Hypothalamus (tissue), 51 donors: ENCODE data around the gene ZNF425.
A peak's percentile ranks its signal among the peaks of the same experiment; 100 is the strongest.
"Not testable (repeated sequence)": the region's sequence is repeated elsewhere in the genome, so short reads cannot be mapped to it uniquely, and the experiment has no call there.

Experiments used
- DNase-seq, 51 donors: peaks; one replicate each; lab custom pipeline; 2025; lab: John Stamatoyannopoulos, UW

ZNF425 gene

DNA sequence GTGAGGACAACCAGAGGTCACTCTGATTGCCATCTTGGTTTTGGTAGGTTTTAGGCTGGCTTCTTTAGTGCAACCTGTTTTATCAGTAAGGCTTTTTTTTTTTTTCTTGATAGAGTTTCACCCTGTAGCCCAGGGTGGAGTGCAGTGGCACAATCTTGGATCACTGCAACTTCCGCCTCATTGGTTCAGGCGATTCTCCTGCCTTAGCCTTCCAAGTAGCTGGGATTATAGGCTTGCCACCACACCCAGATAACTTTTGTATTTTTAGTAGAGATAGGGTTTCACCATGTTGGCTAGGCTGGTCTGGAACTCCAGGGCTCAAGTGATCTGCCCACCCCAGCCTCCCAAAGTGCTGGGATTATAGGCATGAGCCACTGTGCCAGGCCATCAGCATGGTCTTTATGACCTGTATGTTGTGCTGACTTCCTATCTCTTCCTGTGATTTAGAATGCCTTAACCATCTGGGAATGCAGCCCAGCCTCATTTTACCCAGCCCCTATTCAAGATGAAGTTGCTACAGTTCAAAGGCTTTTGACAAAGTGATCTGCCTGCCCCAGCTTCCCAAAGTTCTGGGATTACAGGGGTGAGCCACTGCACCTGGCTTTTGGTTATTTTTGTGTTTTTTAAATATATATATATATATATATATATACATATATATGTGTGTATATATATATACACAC is 7.0 kb upstream of the ZNF425 start:
- DNase-seq = no peak

DNA sequence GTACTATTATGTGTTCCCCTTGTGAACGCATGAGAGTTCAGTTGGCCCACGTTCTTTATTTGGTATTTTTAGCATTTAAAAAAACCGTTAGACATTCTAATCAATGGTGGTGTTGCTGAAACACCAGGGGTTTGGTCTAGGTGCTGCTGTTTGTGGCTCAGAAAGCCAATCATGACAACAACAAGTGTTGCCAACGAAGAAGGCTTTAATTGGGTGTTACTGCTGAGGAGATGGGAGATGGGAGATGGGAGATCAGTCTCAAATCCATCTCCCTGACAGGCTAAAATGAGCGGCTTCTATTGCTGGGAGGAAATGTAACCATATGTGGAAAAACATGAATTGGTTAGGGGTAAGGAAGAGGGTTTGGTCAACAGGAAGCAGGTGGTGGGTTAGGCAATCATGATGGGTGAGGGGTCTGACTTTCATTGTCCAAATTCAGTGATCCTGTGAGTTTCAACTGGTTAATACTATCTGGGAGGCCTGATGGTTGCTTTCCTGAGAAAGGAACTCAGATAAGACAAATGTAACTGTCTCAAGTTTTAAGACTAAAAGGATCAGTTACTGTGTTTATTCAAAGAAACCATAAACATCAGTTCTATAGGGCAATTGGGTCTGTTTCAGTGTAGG is 4.6 kb upstream of the ZNF425 start:
- DNase-seq = no peak

DNA sequence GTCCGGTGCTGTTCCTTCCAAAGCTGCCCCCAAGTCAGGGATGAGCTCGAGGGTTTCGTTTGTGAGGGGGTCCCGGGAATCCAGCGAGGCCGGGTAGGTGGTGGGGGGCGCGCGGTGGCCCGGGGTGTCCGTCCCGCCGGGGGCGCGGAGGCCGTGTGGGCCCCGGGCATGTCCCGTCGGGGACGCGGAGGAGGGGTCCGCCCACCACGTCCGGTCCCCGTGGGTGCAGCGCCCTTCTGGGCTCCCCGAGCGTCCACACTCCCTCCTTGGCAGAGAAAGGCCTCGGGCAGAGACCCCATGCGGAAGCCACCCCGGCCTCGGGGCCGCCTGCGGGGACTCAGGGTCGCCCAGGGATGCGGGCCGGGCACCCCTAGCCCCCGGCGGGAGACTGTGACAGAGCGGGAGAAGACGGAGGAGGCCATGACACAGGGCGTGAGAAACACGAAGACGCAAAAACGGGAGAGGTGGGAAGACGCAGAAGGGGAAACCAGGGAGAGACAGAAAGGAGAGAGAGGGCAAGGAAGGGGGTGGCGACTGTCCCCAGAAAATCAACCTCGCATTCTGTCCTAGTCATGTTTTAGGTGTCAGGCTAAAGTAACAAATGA is 640 bp upstream of the ZNF425 start:
- peak in 41 of 51 donors; percentile 24 to 93 (median 63) for DNase-seq

DNA sequence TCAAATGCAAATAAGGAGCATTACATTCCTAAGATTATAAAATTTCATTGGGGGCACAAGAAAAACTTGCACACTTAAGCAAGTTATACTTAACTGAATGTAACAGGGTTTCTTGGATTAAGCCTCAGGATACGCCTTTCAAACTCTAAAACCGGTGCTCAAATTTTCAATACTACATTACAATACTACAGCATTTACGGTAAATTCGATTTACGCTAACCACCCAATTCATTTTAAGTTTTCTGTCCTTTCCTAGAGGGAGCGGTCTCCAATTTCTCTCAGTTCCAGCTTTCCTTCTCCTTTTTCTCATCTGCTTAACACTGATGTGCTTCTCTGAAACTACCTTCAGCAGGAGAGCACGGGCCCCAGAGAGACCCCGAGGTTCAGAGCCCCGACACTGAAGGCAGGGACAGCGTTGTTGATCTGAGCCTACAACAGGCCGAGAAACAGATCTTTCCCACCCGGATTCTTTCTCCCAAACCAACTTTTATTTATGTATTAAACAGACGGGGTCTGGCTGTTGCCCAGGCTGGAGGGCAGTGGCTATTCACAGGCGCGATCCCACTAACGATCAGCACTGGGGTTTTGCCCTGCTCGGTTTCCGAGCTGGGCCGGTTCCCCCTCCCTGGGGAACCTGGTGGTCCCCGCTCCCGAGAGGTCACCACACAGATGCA is 798 bp downstream of the ZNF425 start:
- DNase-seq = peak in 3 of 51 donors; percentile 25 to 52 (median 51)

DNA sequence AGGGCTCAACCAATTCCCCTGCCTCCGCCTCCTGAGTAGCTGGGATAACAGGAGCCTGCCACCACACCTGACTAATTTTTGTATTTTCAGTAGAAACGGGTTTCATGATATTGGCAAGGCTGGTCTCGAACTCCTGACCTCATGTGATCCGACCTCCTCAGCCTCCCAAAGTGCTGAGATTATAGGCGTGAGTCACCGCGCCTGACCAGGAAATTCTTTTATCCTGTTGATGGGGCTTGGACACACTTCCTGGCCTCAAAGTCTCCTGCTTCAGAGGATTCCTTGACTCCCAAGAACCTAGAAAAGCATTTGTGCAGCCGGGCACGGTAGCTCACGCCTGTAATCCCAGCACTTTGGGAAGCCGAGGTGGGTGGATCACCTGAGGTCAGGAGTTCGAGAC is 16.2 kb downstream of the ZNF425 start:
- no peak for DNase-seq

DNA sequence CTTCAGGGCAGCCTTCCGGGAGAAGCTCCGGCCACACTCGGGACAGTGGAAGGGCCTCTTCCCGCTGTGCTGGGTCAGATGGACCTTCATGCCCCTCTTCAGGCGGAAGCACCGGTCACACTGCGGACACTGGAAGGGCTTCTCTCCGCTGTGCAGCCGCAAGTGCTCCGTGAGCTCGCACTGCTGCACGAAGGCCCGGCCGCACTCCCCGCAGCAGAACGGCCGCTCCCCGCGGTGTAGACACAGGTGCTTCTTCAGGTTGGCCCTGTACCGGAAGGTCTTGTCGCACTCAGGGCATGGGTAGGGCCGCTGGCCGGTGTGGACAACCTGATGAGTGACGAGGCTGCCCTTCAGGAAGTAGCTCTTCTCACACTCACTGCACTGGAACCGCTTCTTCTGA is 21.4 kb downstream of the ZNF425 start:
- DNase-seq = no peak

DNA sequence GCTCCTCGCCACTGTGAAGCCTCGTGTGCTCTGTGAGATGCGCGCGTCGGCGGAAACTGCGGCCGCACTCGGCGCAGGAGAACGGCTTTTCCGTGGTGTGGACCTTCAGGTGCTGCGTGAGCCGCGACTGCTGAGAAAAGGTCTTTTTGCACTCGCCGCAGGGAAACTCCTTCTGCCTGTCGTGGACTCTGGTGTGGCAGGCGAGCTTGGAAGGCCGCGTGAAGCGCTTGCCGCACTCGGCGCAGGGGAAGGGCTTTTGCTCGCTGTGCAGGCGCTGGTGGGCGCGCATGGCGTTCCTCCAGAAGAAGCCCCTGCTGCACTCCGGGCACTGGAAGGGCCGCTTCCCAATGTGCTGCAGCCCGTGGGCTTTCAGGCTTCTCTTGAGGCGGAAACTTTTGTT is 21.9 kb downstream of the ZNF425 start:
- no peak for DNase-seq

DNA sequence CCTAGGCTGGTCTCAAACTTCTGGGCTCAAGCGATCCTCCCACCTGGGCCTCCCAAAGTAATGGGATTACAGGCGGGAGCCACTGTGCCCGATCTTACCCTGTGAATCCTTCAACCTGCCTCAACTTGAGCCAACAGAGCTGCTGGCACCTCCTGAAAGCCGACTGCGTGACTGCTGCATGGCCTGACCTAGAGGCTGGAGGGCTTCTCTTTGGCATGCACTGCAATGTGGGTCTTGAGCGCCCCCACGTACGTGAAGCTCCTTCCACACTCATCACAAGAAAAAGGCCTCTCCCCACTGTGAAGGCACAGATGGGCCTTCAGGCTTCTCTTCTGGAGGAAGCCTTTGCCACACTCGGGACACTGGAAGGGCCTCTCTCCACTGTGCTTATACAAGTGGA is 22.7 kb downstream of the ZNF425 start:
- no peak for DNase-seq

DNA sequence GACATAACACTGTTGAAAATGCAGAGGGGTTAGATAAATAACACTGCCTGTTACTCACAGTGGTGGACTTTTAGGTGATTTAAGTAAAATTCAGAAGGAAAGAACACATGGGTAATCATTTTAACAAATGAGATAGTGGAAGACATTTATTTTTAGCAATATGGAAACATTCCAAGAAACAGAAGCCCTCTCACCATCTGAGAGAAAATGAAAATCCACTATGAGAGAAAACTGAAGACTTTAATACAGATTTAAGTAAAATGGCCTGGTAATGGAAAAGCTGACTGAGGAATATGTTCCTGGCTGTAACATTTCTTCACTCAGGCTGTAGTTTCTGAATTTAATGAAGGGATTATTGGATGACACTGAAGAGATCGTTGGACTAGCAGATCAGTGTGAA is 23.5 kb downstream of the ZNF425 start:
- DNase-seq = no peak

DNA sequence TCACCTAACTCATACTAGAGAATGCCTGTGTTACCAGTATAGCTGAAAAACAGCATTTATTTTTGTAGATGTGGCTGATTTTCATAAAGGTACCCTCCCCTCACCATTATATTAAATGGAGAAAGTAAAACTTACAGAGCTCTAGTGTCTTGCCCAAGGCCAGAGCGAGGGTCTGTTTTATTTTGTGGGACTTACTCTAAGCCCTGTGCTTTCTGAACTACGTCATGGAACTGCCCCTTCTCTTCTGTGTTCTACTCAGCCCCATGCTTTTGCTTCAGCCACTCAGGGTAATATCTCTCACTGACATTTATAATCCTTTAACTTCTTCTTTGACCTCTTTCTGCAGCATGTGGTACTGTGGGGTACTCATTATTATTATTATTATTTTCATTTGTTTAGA is 25.3 kb downstream of the ZNF425 start:
- DNase-seq = no peak

DNA sequence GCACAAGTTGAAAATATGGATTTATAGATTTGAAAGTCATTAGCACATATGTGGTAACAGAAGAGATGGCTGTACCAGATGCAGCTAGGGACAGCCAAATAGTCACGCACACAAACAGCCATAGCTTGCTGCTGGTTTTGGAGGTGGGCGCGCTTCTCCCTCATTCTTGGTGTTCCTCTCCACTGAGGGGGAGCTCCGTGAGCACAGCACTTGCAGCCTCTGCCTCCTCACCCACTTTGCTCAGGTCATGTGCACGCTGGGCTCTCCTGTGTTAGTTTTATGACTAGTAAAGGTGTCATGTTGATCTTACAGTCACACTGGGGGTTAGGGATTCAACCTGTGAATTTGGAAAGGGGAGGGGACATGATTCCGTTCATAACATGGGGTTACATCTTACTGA is 27.1 kb downstream of the ZNF425 start:
- no peak for DNase-seq

DNA sequence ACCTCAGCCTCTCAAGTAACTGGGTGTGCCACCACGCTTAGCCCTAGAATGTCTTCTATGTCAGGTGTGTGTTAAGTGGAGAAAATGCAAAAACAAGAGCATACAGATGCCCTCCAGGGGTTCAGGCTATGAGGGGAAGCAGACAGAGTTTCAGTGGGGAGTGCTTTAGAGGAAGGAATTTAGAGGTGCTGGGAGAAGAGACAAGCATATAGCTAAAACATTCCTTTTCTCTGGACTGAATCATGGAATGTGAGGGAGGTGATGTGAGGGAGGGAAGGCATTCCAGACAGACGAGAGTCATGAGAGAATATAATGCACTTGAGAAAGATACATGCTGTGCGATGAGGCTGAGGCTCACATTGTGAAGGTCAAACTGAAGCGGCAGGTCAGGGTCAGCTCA is 29.0 kb downstream of the ZNF425 start:
- DNase-seq = no peak

DNA sequence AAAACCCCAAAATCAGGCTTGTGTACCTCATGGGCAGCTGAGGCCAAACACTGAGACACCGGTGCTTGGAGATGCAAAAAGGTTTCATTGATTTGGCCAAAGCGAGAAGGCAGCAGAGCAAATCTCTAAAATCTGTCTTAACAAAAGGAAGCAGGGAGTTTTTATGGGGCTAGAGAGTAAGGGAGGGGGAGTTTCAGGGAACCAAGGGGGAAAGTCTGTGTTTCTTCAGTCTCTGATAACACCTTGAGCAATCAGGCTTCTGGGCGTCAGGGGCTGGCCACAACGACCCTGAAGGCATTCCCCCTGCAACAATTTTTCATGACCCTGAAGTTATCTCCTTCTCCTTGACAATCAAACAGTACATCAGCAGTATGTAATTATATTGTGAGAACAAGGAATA is 32.9 kb downstream of the ZNF425 start:
- DNase-seq = no peak

DNA sequence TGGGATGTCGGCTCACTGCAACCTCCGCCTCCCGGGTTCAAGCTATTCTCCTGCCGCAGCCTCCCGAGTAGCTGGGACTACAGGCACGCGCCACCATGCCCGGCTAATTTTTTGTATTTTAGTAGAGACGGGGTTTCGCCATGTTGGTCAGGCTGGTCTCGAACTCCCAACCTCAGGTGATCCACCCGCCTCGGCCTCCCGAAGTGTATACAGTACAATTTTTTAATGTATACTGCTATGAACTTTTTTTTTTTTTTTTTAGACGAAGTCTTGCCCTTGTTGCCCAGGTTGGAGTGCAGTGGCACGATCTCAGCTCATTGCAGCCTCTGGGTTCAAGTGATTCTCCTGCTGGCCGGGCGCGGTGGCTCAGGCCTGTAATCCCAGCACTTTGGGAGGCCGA is 33.9 kb downstream of the ZNF425 start:
- DNase-seq = not testable (repeated sequence)

DNA sequence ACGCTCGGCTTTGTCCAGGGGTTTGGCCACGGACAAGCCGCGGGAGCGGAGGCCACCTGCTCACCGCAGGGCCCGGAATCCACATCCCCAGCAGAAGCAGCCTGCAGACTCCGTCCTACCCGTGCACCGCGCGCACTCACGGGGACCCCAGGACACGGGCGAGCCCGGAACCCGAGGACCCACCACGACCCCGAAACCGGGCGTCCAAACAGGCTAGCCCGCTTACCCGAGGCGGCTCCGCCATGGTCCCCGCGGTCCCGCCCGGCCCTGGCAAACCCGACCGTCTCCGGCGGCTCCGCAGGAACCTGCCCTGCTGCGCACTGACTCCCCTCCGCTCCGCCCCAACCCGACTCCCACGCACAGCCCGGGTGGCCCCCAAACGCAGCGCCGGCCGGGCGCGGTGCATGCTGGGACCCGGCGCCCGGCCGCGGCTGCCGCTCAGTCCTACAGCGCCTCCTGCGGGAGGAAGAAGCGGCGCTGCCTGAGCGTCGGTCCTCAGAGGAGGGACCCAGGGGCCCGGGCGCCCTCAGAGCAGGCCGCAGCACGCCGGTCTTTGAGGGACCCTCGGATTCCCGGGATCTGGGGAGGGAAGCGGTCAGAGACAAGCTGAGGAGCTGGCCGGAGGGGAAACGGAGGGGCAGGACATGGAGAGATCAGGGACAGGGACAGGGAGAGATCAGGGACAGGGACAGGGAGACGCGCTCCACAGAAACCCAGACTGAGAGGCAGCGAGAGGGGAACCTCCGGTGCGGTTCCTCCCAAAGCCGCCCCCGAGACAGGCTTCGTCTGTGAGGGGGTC is 35.5 kb downstream of the ZNF425 start, which contains the start of gene ZNF786:
TSS of gene ZNF786 (minus strand) at position 322 of the 799 bp plus-strand sequence. CDS start at position 244, 78 bp downstream.
- DNase-seq = peak; percentile 43 to 92 (median 79)

DNA sequence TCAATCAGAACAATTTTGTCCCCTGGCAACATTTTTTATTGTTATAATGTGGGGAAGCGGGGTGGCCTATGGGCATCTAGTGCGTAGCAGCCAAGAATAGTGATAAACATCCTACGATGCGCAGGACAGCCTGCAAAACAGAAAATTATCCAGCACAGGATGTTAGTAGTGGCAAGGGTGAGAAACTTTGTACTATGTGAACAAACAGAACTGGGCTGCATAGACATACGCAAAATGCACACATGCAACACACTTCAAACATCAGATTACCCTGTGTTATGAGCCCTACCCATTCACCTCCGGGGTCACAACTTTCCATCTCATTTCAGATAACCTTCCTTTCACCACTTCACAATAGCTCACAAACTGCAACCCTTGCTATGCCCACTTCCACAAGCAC is 38.7 kb downstream of the ZNF425 start:
- no peak for DNase-seq

DNA sequence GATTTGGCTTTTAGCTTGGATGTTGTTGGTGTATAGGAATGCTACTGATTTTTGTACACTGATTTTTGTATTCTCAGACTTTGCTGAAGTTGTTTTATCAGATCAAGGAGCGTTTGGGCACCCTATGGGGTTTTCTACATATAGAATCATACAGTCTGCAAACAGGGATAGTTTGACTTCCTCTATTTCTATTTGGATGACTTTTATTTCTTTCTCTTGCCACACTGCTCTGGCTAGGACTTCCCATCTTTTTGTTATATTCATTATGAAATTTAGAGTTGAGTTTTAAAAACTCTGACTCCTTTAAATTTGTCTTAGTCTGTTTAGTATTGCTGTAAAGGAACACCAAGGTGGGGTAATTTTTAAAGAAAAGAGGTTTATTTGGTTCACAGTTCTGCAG is 40.3 kb downstream of the ZNF425 start:
- DNase-seq = no peak

DNA sequence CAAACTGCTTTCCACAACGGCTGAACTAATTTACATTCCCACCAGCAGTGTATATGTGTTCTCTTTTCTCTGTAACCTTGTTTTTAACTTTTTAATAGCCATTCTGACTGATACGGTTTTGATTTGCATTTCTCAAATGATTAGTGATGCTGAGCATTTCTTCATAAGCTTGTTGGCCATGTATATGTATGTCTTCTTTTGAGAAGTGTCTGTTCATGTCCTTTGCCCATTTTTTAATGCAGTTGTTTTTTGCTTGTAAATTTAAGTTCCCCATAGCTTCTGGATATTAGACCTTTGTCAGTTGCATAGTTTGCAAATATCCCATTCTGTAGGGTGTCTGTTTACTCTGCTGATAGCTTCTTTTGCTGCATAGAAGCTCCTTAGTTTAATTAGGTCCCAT is 41.7 kb downstream of the ZNF425 start:
- no peak for DNase-seq

DNA sequence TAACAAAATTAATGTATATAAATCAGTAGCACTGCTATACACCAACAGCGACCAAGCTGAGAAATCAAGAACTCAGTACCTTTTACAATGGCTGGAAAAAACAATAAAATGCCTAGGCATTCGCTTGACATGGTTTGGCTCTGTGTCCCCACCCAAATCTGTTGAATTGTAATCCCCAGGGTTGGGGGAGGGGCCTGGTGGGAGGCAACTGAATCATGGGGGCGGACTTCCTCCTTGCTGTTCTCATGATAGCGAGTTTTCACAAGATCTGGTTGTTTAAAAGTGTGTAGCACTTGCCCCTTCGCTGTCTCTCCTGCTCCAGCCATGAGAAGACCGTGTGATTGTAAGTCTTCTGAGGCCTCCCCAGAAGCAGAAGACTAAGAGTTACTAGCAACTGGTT is 44.2 kb downstream of the ZNF425 start:
- no peak for DNase-seq

DNA sequence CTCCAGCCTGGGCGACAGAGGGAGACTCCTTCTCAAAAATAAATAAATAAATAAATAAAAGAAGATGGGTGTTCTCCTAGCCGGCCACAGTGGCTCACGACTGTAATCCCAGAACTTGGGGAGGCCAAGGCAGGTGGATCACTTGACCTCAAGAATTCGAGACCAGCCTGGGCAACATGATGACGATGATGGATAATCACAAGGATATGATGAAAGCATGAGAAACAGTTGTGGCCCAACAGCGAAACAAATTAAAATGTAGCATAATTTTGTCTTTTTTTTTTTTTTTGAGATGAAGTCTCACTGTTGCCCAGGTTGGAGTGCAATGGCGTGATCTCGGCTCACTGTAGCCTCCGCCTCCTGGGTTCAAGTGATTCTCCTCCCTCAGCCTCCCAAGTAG is 48.5 kb downstream of the ZNF425 start:
- DNase-seq = no peak

DNA sequence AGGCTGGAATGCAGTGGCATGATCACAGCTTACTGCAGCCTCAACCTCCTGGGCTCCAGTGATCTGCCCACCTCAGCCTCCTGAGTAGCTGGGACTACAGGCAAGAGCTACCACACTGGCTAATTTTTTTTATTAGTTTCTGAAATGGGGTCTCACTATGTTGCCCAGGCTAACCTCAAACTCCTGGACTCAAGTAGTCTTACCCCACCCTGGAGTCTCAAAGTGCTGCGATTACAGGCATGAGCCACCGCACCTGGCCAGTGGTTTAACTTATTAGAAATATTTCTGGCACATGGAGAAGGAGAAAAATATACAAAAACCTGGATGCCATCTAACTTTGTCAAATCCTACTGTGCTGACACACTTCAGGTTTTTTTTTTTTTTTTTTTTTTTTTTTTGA is 50.8 kb downstream of the ZNF425 start:
- DNase-seq = no peak
